DOHH2 (cell line): Measurements from ENCODE around the gene FBN1.

Source experiments
- H3F3A ChIP-seq: fragments of 200-600 bp; sonication (generic), shearing (Covaris generic); 2 replicates; pipeline ENCODE4 v1.6.0; 2016; ENCODE audit warnings: antibody characterized with exemption, mild to moderate bottlenecking; ENCODE audit not compliant: control insufficient read depth, insufficient read depth
- H3K27ac ChIP-seq: fragments of 200-600 bp; sonication (generic); 2 replicates; pipeline ENCODE4 v1.5.1; 2014; ENCODE audit warnings: low read depth, mild to moderate bottlenecking, low read length, moderate library complexity
- H3K27me3 ChIP-seq: fragments of 200-600 bp; sonication (generic); 2 replicates; pipeline ENCODE4 v1.6.1; 2014; ENCODE audit warnings: mild to moderate bottlenecking, low read length, mixed read lengths; ENCODE audit not compliant: control insufficient read depth
- H3K36me3 ChIP-seq: fragments of 200-600 bp; sonication (generic); 2 replicates; pipeline ENCODE4 v1.6.1; 2014; ENCODE audit warnings: mild to moderate bottlenecking, low read length, moderate library complexity, mixed read lengths; ENCODE audit not compliant: control insufficient read depth
- H3K4me1 ChIP-seq: fragments of 200-600 bp; sonication (generic); 2 replicates; pipeline ENCODE4 v1.6.1; 2014; ENCODE audit warnings: mild to moderate bottlenecking, low read length, mixed read lengths; ENCODE audit not compliant: control insufficient read depth
- H3K4me2 ChIP-seq: fragments of 200-600 bp; sonication (generic); 2 replicates; pipeline ENCODE4 v1.6.0; 2014; ENCODE audit warnings: mild to moderate bottlenecking, low read length, moderate library complexity
- H3K4me3 ChIP-seq: fragments of 200-600 bp; sonication (generic); 2 replicates; pipeline ENCODE4 v1.5.1; 2014; ENCODE audit warnings: mild to moderate bottlenecking, low read length, mixed read lengths
- H3K79me2 ChIP-seq: fragments of 200-600 bp; sonication (generic); 2 replicates; pipeline ENCODE4 v1.6.1; 2014; ENCODE audit warnings: mild to moderate bottlenecking, low read length, mixed read lengths; ENCODE audit not compliant: control insufficient read depth
- H3K9me2 ChIP-seq: fragments of 200-600 bp; sonication (generic); replicated peaks from 2 replicates; pipeline ENCODE4 v1.6.1; 2014; ENCODE audit warnings: mild to moderate bottlenecking, low read length, mixed read lengths; ENCODE audit not compliant: control insufficient read depth
- H3K9me3 ChIP-seq: fragments of 200-600 bp; sonication (generic); 2 replicates; pipeline ENCODE4 v1.6.1; 2014; ENCODE audit warnings: antibody characterized with exemption, low read length, mixed read lengths; ENCODE audit not compliant: control insufficient read depth, insufficient read depth
- H4K20me1 ChIP-seq: fragments of 200-600 bp; sonication (generic); 2 replicates; pipeline ENCODE4 v1.6.0; 2014; ENCODE audit warnings: low read depth, mild to moderate bottlenecking, antibody characterized with exemption, low read length, moderate library complexity; ENCODE audit not compliant: control insufficient read depth, insufficient read depth
- EZH2phosphoT487 ChIP-seq: fragments of 200-600 bp; sonication (generic); IDR thresholded peaks from 2 replicates; pipeline ENCODE4 v1.6.1; 2017; ENCODE audit warnings: borderline replicate concordance, mild to moderate bottlenecking, antibody characterized with exemption, low read length, moderate library complexity, mixed read lengths
- TF ChIP-seq, protein P1 (sequence below): fragments of 200-600 bp; sonication (generic); IDR thresholded peaks from one replicate; pipeline ENCODE4 v1.5.1; 2014; ENCODE audit warnings: antibody characterized with exemption, mild to moderate bottlenecking, low read depth, low read length; ENCODE audit not compliant: poor library complexity, severe bottlenecking

The FBN1 gene

DNA sequence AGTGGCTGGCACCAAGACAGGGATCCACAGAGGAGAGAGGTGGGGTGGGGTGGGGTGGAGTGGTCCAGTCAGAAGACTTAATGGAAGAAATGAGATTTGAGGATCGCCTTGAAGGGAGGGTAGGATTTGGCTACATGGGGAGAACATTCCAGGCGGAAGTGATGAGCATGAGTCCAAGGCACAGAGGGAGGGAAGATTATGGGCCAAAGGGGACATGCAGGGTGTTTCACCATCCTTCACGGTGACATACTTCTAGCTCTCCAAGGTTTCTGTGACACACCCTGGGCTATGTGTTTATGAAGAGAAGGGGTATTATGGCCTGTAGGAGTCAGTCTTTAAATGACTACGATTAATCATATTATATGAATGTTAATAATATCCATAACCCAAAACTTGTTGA, 7.7 kb upstream of the FBN1 start:
- Histone ChIP-seq H3K4me1 (no peaks in the 10 kb centered on the region), H3K36me3 (no peaks in the 10 kb centered on the region), H3K79me2 (no peaks in the 10 kb centered on the region), H4K20me1 (no peaks in the 10 kb centered on the region), H3F3A (no peaks in the 10 kb centered on the region), H3K27me3 (peaks cover 7% of the 10 kb centered on the region), H3K9me3 (no peaks in the 10 kb centered on the region), H3K4me2 (no peak overlapping the region), H3K27ac (no peak overlapping the region), H3K4me3 (no peak overlapping the region), H3K9me2 (no peaks in the 10 kb centered on the region)
- TF ChIP-seq EZH2phosphoT487, result no peak
- TF ChIP-seq, protein P1, sequence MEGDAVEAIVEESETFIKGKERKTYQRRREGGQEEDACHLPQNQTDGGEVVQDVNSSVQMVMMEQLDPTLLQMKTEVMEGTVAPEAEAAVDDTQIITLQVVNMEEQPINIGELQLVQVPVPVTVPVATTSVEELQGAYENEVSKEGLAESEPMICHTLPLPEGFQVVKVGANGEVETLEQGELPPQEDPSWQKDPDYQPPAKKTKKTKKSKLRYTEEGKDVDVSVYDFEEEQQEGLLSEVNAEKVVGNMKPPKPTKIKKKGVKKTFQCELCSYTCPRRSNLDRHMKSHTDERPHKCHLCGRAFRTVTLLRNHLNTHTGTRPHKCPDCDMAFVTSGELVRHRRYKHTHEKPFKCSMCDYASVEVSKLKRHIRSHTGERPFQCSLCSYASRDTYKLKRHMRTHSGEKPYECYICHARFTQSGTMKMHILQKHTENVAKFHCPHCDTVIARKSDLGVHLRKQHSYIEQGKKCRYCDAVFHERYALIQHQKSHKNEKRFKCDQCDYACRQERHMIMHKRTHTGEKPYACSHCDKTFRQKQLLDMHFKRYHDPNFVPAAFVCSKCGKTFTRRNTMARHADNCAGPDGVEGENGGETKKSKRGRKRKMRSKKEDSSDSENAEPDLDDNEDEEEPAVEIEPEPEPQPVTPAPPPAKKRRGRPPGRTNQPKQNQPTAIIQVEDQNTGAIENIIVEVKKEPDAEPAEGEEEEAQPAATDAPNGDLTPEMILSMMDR, result no peak

DNA sequence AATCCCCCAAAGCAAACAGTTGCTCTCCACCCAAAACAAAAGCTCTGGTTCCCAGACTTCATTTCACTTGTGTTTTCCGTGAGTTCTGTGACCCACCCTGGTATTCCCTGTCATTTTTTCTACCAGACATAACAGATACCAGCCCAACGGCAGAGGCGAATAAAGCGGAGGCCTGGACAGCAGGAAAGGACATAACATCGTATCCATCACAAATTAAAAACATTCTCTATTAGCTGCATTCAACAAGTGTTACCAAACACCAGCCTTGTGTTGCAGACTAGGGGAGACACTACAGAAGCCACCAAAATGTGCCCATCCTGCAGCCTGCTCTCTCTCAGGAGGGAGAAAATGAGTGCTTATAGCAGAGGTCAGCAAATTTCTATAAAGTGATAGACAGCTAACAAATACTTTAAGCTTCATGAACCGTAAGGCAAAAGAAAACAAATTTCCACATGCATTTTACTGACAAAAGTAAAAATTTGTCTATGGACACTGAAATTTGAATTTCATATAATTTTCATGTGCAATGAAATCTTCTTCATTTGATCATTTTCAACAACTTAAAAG, 7.1 kb upstream of the FBN1 start:
- H3K36me3 ChIP-seq, result no peaks in the 10 kb centered on the region
- H3K4me1 ChIP-seq, result no peaks in the 10 kb centered on the region
- no peaks in the 10 kb centered on the region for H3K9me2 ChIP-seq
- no peaks in the 10 kb centered on the region for H3K9me3 ChIP-seq
- H3K4me3 ChIP-seq, result no peak overlapping the region
- H3K27ac ChIP-seq, result no peak overlapping the region
- no peak for TF ChIP-seq EZH2phosphoT487
- TF ChIP-seq, protein P1, result no peak
- H4K20me1 ChIP-seq, result no peaks in the 10 kb centered on the region
- peaks cover 7% of the 10 kb centered on the region for H3K27me3 ChIP-seq
- no peaks in the 10 kb centered on the region for H3F3A ChIP-seq
- no peaks in the 10 kb centered on the region for H3K79me2 ChIP-seq
- H3K4me2 ChIP-seq, result no peak overlapping the region

DNA sequence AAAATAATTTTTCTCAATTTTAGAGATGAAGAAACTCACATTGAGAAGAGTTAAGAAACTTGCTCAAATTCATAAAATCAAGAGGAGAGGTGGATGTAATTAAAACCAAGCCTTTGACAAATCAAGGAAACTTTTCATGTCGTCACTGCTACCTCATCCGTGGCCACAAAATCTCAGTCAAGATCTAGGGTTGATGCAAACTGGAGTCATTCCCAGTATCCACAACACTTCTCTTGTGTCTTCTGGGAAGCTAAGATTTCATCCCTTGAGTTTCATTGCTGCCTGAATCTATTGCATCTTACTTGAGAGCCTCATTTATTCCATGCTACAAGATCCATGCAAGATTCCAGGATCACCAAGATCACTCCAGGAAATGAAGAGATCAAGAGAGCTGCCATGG, 5.4 kb upstream of the FBN1 start:
- Histone ChIP-seq H3K79me2 (no peaks in the 10 kb centered on the region), H4K20me1 (no peaks in the 10 kb centered on the region), H3K4me1 (no peaks in the 10 kb centered on the region), H3K27me3 (peaks cover 16% of the 10 kb centered on the region), H3K9me3 (no peaks in the 10 kb centered on the region), H3K4me2 (no peak overlapping the region), H3K36me3 (no peaks in the 10 kb centered on the region), H3F3A (no peaks in the 10 kb centered on the region), H3K27ac (no peak overlapping the region), H3K4me3 (no peak overlapping the region), H3K9me2 (no peaks in the 10 kb centered on the region)
- TF ChIP-seq, protein P1, result no peak
- no peak for TF ChIP-seq EZH2phosphoT487

DNA sequence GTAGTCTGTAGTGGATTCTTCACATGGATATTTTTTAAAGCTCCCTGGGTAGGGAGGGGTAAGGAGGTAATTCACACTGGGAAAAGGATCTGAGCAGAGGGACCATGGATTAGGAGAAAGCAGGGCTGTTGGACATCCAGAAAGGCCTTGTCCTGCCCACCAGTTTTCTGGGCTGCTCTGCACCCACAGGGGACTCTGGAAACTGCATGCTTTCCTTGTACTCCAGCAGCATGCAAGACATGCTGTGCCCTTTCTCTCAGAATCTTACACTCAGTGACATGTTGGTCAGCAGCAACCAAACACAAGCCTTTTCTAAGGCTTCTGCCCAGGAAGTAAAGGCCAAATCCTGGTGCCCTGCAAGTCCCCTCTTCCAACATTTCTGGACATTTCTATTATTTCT, 2.5 kb upstream of the FBN1 start:
- no peaks in the 10 kb centered on the region for H3K9me3 ChIP-seq
- H3K4me2 ChIP-seq, result no peak overlapping the region
- H3K79me2 ChIP-seq, result no peaks in the 10 kb centered on the region
- H3K4me1 ChIP-seq, result no peaks in the 10 kb centered on the region
- H4K20me1 ChIP-seq, result no peaks in the 10 kb centered on the region
- H3K27me3 ChIP-seq, result peaks cover 34% of the 10 kb centered on the region
- no peak overlapping the region for H3K27ac ChIP-seq
- H3K36me3 ChIP-seq, result no peaks in the 10 kb centered on the region
- TF ChIP-seq, protein P1, result no peak
- TF ChIP-seq EZH2phosphoT487, result no peak
- no peaks in the 10 kb centered on the region for H3F3A ChIP-seq
- H3K4me3 ChIP-seq, result no peak overlapping the region
- no peaks in the 10 kb centered on the region for H3K9me2 ChIP-seq
